Measurements from ENCODE around the gene MATN3.
"Not testable (repeated sequence)": the region's sequence is repeated elsewhere in the genome, so short reads cannot be mapped to it uniquely, and the experiment has no call there.

Gene MATN3

GRCh38 chr2:20012282-20013125 lies at the start of gene MATN3:
Gene MATN3, minus strand, starts transcription at chr2:20012668. Its CDS starts 37 bp downstream, at chr2:20012631.
- DNase-seq = peak in 2 of 3 experiments; percentile 33 to 60

DNA sequence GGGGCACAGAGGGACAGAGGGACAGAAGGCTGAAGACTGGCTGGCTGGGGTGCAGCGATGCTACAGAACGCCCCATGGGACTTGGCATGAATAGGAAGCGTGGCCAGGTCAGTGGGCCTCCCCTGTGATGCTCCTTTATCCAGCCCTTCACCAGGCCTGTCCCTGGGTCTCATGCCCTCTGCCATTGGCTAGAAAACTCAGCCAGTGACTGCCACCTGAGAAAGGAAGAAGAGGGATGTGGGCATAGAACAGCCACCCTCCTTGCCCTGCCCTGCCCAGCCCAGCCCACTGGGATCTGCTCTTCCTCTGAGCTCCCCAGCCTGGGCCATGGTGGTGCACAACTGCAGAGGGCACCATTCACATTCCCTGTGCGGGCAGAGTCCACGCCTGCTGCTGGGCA lies 49.5 kb upstream of the MATN3 start:
- DNase-seq = no peak

DNA sequence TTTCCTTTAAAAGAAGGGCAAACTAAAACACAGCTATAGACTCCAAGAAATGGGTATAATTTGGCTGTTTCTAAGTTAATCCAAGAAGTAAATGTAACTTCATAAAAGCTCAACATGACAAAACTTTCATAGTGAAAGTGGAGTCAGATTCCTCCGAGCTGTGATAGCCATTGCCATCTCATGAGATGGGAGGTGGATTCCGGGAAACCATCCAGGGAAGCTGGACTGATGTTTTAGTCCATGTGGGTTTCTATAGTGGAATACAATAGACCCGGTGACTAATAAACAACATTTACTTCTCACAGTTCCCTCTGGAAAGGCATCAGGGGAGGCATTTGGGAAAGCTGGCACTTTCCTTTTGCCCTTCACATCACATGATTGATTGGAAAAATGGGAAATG lies 49.0 kb upstream of the MATN3 start:
- no peak for DNase-seq

GRCh38 chr2:20060106-20060505 lies 47.6 kb upstream of the MATN3 start:
- DNase-seq = peak in 1 of 3 experiments; percentile 67

GRCh38 chr2:20057268-20057667 lies 44.8 kb upstream of the MATN3 start:
- DNase-seq = no peak

GRCh38 chr2:20054931-20055330 lies 42.5 kb upstream of the MATN3 start:
- no peak for DNase-seq

- no peak for DNase-seq
These were observed 41.7 kb upstream of the MATN3 start for GRCh38 chr2:20054119-20054518.

- peak; percentile 60 to 81 (median 79) for DNase-seq
These were observed 40.4 kb upstream of the MATN3 start for GRCh38 chr2:20052861-20053281.

- DNase-seq = peak in 1 of 3 experiments; percentile 82
These were observed 39.9 kb upstream of the MATN3 start for GRCh38 chr2:20052229-20052851.

DNA sequence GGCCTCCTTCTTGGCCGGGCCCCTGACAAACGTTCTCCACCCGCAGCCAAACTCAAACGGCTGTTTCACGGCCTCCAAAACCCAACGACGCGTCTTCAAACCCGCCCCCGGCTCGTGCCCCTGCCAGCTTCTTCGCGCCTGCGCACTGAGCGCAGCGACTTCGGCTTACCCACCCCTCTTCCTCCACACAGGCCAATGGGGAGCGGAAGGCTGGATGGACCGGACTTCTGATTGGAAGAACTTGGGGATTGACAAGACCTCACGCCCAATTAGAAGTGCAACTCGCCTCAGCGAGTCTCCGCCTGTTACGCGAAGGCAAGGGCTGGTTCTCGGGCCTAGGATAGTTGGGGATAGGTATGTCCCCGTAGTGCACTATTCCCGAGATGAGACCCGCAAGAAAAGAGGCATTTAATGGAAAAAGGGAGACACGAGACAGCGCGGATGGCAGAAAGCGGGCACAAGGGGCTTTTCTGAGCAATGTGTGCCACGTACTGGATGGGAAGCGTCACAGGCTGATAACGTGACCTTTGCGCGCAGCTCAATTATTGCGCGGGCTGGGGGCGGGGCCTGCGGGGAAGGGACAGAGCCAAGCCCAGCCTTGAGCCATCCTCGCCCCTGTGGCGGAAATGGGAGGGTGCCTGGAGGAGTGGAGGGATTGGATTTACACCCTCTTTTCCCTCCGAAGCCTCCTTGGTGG lies 39.2 kb upstream of the MATN3 start, which contains the start of gene LAPTM4A:
LAPTM4A (minus strand) TSS at position 97 of the 697 bp plus-strand sequence. CDS start 108 bp downstream, outside the sequence.
- DNase-seq = peak; percentile 100

DNA sequence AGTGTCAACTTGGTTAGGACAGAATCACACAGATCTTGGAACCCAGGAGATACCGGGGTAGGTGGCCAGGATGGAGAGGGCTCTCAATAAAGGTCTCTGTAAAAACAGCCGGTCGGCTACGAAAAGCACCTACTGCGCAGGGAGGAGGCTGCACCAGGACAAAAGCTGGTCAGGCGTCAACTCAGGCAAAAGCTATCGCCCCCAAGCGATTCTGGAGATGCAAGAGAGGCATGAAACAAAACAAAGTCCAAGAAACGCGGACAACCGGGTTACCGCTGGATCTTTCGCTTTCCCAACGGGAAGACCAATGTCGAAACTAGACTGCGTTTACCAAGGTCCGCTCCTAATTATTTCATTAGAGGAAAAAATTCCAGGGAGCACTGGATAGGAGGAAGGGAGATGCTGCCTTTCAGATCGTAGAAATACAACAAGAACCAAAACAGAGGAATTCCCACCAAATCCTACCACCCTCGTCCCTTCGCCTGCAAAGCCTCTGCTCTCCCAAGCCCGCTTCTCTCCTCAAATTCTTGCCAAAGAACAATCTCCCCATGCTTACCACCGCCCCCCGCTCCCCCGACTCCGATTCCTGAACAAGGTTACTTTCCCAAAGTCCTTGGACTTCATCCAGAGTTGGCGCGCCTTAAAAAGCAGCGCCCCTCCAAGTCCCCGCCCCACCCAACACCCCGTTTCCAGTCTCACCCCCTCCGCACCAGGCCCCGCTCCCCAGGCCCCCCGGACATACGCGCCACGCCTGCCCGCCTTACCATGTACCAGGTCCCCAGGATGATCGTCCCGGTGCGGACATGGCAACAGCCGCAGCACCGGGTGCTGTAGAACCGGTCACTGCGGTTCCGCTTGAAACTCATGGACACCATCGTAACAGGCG lies 38.4 kb upstream of the MATN3 start:
- DNase-seq = peak; percentile 54 to 76 (median 57)

DNA sequence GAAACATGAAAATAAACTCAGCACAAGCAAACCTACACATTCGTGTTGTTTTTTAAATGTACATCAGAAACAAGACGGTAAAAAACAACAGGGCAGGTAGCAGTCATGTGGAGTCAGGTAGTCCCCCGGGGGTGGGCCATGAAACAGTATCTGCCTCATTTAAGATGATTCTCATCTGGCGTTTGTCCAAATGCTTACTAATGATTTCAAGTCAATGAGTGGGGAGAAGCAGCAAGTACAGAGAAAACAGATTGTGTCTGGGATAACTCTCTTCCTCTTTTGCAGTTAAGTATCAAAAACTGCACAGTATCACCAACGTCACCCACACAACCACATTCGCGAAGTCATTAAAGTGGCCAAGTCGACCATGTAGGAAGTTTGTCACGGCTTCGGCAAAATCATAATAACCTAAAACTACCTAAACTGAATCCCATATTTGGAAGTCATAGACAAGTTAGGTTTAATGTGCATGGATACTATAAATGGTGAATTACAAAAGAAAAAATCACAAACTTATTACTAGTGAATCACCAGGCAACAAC lies 37.7 kb upstream of the MATN3 start:
- DNase-seq = peak; percentile 53 to 97 (median 89)

DNA sequence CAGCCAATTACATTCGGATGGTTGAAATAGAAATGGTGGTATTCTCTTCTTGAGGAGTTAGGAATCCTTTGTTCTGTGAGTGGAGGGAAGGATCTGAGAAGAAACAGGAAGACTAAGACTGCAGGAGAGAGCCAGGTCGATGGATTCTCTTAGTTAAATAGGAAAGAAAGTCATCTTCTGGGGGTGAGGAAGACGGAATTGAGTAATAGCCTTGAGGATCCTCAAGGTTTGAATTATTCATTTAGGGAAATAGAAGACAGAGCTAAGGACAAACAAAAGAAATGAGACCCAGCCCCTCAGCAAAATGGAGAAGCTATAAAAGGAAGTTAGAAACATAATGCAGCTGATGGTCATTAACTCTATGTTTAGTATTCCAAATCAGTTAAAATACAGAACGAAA lies 37.2 kb upstream of the MATN3 start:
- peak; percentile 23 to 66 (median 58) for DNase-seq

DNA sequence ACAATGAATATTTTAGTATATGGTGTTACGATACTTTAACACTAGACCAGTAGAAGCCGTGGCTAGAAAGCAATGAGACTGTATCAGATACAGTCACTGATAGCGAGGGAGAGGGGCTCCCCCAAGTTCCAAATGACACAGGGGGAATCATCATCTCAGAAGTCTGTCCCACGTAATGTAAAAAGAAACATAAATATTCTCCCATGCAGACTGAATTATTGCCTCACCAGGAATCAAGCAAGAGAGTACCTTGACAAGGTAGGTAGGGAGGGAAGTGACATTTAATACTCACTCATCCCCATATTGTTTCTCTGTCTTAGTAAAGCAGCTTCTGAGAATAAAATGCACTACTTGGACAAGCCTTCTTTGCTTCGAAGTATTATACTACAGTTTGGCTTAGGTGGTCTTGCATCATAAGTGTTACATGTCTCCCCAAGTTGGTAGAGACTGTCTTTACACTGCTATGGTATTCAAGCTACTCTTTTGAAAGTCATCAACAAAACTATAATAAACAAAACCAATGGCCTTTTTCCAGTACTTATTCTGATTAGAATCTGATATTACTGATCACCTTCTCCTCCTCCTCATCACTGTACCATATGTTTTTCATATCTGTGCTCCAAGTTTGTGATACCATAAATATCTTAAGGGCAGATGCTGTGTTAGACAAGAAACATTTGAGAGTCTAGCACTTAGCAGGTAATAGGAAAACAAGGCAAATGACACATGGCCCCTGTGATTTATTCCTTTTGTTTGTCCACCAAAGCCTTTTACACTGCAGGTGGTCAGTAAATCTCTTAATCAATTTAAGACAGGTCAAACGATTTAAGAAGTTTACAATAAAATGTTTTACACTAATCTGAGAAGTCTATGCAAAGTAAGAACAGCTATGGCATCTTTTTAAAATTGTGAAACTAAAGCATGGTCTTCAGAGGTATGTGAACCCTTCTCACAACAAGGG lies 36.3 kb upstream of the MATN3 start:
- peak in 2 of 3 experiments; percentile 23 to 70 for DNase-seq

DNA sequence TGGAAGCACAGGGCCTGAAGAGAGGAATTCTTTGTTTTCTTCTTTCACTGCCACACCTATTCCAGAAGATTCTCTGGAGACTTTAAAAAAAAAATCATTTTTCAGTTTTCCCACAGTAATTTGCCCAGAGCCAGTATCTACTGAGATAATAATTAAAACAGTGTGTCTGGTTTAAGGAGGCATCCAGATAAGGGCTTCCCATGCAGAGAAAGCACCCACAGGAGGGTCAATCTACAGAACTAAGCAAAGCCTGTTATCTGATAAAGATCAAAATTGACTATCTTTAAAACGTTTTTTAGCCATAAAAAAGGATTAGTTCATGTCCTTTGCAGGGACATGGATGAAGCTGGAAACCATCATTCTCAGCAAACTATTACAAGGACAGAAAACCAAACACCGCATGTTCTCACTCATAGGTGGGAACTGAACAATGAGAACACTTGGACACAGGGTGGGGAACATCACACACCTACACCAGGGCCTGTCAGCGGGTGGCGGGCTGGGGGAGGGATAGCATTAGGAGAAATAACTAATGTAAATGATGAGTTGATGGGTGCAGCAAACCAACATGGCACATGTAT lies 33.3 kb upstream of the MATN3 start:
- not testable (repeated sequence) for DNase-seq

DNA sequence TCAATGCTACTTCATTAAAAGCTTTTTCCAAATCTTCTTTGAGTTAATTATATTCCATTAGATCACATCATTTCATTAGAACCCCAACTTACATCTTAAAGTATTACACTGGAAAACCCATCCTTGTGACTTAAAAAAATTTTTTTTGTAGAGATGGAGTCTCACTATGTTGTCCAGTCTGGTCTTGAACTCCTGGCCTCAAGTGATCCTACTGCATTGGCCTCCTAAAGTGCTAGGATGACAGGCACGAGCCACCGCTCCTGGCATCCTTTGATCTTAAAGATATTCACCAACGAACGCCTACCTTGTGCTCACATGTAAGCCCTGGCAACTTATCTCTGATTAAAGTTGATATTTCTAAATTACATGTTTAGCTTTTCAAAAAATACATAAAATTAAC lies 32.3 kb upstream of the MATN3 start:
- DNase-seq = no peak

- no peak for DNase-seq
These were observed 30.1 kb upstream of the MATN3 start for GRCh38 chr2:20042531-20042930.

GRCh38 chr2:20040489-20041172 lies 28.2 kb upstream of the MATN3 start:
- DNase-seq = peak in 1 of 3 experiments; percentile 3

DNA sequence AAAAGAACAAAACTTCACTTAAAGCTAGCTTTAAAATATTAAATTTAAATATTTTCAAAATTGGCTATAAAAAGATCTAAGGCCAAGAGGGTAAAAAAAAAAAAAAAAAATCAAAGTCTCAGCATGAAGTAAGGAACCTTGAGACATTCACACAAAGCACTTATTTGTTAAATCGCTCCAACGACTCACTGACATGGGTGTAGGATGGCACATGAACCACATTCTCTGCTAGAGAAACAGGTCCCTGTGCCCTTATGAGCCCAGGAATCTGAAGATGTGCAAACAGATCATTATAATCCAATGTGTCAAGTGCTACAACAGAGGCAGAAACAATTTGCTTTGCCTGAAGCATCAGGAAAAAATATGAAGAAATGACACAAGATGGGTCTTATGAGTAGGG lies 25.2 kb upstream of the MATN3 start:
- DNase-seq = no peak
